ENCODE data around the gene RPS27. TPM values are rescaled to one million over a fixed set of nuclear protein-coding genes. Genes with fewer than 3 reads are reported as not detected.
A peak's percentile ranks its signal among the peaks of the same experiment; 100 is the strongest.

Gene RPS27
- 1,000 to 10,000 TPM; 2,596 to 2,883 TPM for total RNA-seq

GRCh38 chr1:153990468-153991150, at the start of gene RPS27:
TSS of gene RPS27 (plus strand) at chr1:153990762. CDS start at chr1:153990797, 35 bp downstream.
- CTCF ChIA-PET: interaction anchor here (0.5 to 2.2 kb wide), 9 partner anchors 8 to 343 kb away, joined by 3 to 6 read pairs (median 3); partner anchors contain the start of genes CREB3L4 and JTB
- no peaks in the 10 kb centered on the region for H3K27me3 Mint-ChIP-seq
- POLR2A ChIA-PET: interaction anchor here (0.5 to 1.4 kb wide), 14 partner anchors 8 to 1015 kb away, joined by 3 to 10 read pairs (median 4); partner anchors contain the start of genes CHTOP, CREB3L4, DENND4B and JTB
- peaks cover 34% of the 10 kb centered on the region for H3K36me3 Mint-ChIP-seq (ENCODE audit: low read depth)
- H3K4me3 Mint-ChIP-seq: peak within 1 kb of the TSS; percentile 87
- H3K4me1 Mint-ChIP-seq: peaks cover 39% of the 10 kb centered on the region
- peak; percentile 94 for DNase-seq
- H3K9me3 Mint-ChIP-seq: no peaks in the 10 kb centered on the region
- H3K27ac Mint-ChIP-seq: peak within 1 kb of the TSS; percentile 96

- H3K9me3 Mint-ChIP-seq: no peaks in the 10 kb centered on the region
- H3K36me3 Mint-ChIP-seq (ENCODE audit: low read depth): peaks cover 54% of the 10 kb centered on the region
- ChIA-PET CTCF (interaction anchor here (0.6 to 1.2 kb wide), 3 partner anchors 11 to 133 kb away, joined by 3 to 7 read pairs (median 5); no protein-coding TSS in a partner anchor), POLR2A (no interaction called here)
- H3K4me3 Mint-ChIP-seq: no peak overlapping the region
- peaks cover 30% of the 10 kb centered on the region for H3K4me1 Mint-ChIP-seq
- H3K27me3 Mint-ChIP-seq: no peaks in the 10 kb centered on the region
- no peak overlapping the region for H3K27ac Mint-ChIP-seq
- no peak for DNase-seq
Measured at GRCh38 chr1:153941826-153942725, 48.5 kb upstream of the RPS27 start.

- peaks cover 49% of the 10 kb centered on the region for H3K36me3 Mint-ChIP-seq (ENCODE audit: low read depth)
- POLR2A ChIA-PET: interaction anchor here (0.6 kb wide), 1 partner anchor 22 kb away, joined by 4 read pairs; no protein-coding TSS in a partner anchor
- no peak overlapping the region for H3K4me3 Mint-ChIP-seq
- H3K9me3 Mint-ChIP-seq: no peaks in the 10 kb centered on the region
- no peak for DNase-seq
- H3K4me1 Mint-ChIP-seq: peaks cover 31% of the 10 kb centered on the region
- CTCF ChIA-PET: interaction anchor here (0.6 to 2.2 kb wide), 3 partner anchors 12 to 20 kb away, joined by 3 to 10 read pairs (median 5); partner anchors contain the start of gene GATAD2B
- no peak overlapping the region for H3K27ac Mint-ChIP-seq
- H3K27me3 Mint-ChIP-seq: no peaks in the 10 kb centered on the region
Measured at GRCh38 chr1:153942766-153943549, 47.6 kb upstream of the RPS27 start.

- POLR2A ChIA-PET: interaction anchor here (0.6 to 1.6 kb wide), 3 partner anchors 13 to 46 kb away, joined by 3 to 4 read pairs (median 3); partner anchors contain the start of gene RPS27
- Mint-ChIP-seq H3K36me3 (ENCODE audit: low read depth) (peaks cover 53% of the 10 kb centered on the region), H3K9me3 (no peaks in the 10 kb centered on the region), H3K4me1 (peaks cover 33% of the 10 kb centered on the region), H3K27ac (peak overlapping the region; percentile 97), H3K27me3 (no peaks in the 10 kb centered on the region), H3K4me3 (peak overlapping the region; percentile 95)
- CTCF ChIA-PET: interaction anchor here (0.6 to 3.9 kb wide), 11 partner anchors 10 to 218 kb away, joined by 3 to 38 read pairs (median 9); partner anchors contain the start of genes CREB3L4, CRTC2, GATAD2B and JTB
- peak; percentile 24 for DNase-seq
Measured at GRCh38 chr1:153944005-153944826, 46.3 kb upstream of the RPS27 start.

GRCh38 chr1:153944827-153945117, 45.8 kb upstream of the RPS27 start:
- POLR2A ChIA-PET: interaction anchor here (0.7 to 1.6 kb wide), 3 partner anchors 22 to 46 kb away, joined by 3 to 4 read pairs (median 3); partner anchors contain the start of genes GATAD2B and RPS27
- no peaks in the 10 kb centered on the region for H3K9me3 Mint-ChIP-seq
- no peaks in the 10 kb centered on the region for H3K27me3 Mint-ChIP-seq
- DNase-seq: no peak
- CTCF ChIA-PET: interaction anchor here (0.6 to 3.9 kb wide), 11 partner anchors 10 to 217 kb away, joined by 3 to 38 read pairs (median 9); partner anchors contain the start of genes CREB3L4, CRTC2, GATAD2B and JTB
- H3K27ac Mint-ChIP-seq: peak overlapping the region; percentile 97
- H3K4me1 Mint-ChIP-seq: peaks cover 33% of the 10 kb centered on the region
- H3K4me3 Mint-ChIP-seq: peak overlapping the region; percentile 95
- H3K36me3 Mint-ChIP-seq (ENCODE audit: low read depth): peaks cover 48% of the 10 kb centered on the region

GRCh38 chr1:153945131-153945794, 45.3 kb upstream of the RPS27 start:
- Mint-ChIP-seq H3K4me3 (peak overlapping the region; percentile 95), H3K9me3 (no peaks in the 10 kb centered on the region), H3K36me3 (ENCODE audit: low read depth) (peaks cover 48% of the 10 kb centered on the region), H3K27me3 (no peaks in the 10 kb centered on the region), H3K27ac (peak overlapping the region; percentile 97), H3K4me1 (peaks cover 33% of the 10 kb centered on the region)
- ChIA-PET CTCF (interaction anchor here (0.6 to 3.9 kb wide), 17 partner anchors 8 to 217 kb away, joined by 3 to 38 read pairs (median 9); partner anchors contain the start of genes CREB3L4, CRTC2, GATAD2B and JTB), POLR2A (interaction anchor here (0.7 to 1.6 kb wide), 5 partner anchors 17 to 45 kb away, joined by 3 to 6 read pairs (median 4); partner anchors contain the start of genes GATAD2B, RPS27 and SLC39A1)
- DNase-seq: peak; percentile 89

- Mint-ChIP-seq H3K9me3 (no peaks in the 10 kb centered on the region), H3K27me3 (no peaks in the 10 kb centered on the region), H3K36me3 (ENCODE audit: low read depth) (peaks cover 50% of the 10 kb centered on the region), H3K4me3 (peak overlapping the region; percentile 95), H3K4me1 (peaks cover 29% of the 10 kb centered on the region), H3K27ac (peak overlapping the region; percentile 97)
- CTCF ChIA-PET: interaction anchor here (0.9 to 3.9 kb wide), 18 partner anchors 9 to 167 kb away, joined by 3 to 38 read pairs (median 6); partner anchors contain the start of genes CREB3L4, CRTC2, GATAD2B and JTB
- peak; percentile 73 for DNase-seq
- POLR2A ChIA-PET: interaction anchor here (0.7 to 1.4 kb wide), 3 partner anchors 17 to 44 kb away, joined by 3 to 6 read pairs (median 4); partner anchors contain the start of genes RPS27 and SLC39A1
Measured at GRCh38 chr1:153945795-153946621, 44.6 kb upstream of the RPS27 start.

- Mint-ChIP-seq H3K4me3 (peak within 1 kb of the TSS; percentile 95), H3K36me3 (ENCODE audit: low read depth) (peaks cover 52% of the 10 kb centered on the region), H3K9me3 (no peaks in the 10 kb centered on the region), H3K27me3 (no peaks in the 10 kb centered on the region), H3K4me1 (peaks cover 29% of the 10 kb centered on the region), H3K27ac (peak within 1 kb of the TSS; percentile 97)
- peak; percentile 70 for DNase-seq
- ChIA-PET POLR2A (interaction anchor here (0.7 to 1.4 kb wide), 3 partner anchors 16 to 44 kb away, joined by 3 to 6 read pairs (median 4); partner anchors contain the start of genes RPS27 and SLC39A1), CTCF (interaction anchor here (0.6 to 3.9 kb wide), 19 partner anchors 9 to 490 kb away, joined by 3 to 38 read pairs (median 5); partner anchors contain the start of genes CREB3L4, CRTC2, GATAD2B and JTB)
Measured at GRCh38 chr1:153946622-153947241, 43.8 kb upstream of the RPS27 start, which contains the start of gene DENND4B. TSS of gene DENND4B (minus strand) at chr1:153946718. CDS start at chr1:153944374, 2,344 bp downstream.

GRCh38 chr1:153951183-153951582, 39.4 kb upstream of the RPS27 start:
- no peak for DNase-seq
- Mint-ChIP-seq H3K9me3 (no peaks in the 10 kb centered on the region), H3K36me3 (ENCODE audit: low read depth) (peaks cover 50% of the 10 kb centered on the region), H3K4me3 (no peak overlapping the region), H3K4me1 (peaks cover 29% of the 10 kb centered on the region), H3K27me3 (no peaks in the 10 kb centered on the region), H3K27ac (no peak overlapping the region)
- ChIA-PET CTCF (no interaction called here), POLR2A (no interaction called here)
